Measurements from ENCODE around the gene MYO3B. TPM values are rescaled to one million over a fixed set of nuclear protein-coding genes. Genes with fewer than 3 reads are reported as not detected.

Gene MYO3B
- total and polyA plus RNA-seq, 2 of the 8 experiments (the other 6 are each of a cell fraction or from before 2014, with no cell fraction given): 0.17 to 0.19 TPM

DNA sequence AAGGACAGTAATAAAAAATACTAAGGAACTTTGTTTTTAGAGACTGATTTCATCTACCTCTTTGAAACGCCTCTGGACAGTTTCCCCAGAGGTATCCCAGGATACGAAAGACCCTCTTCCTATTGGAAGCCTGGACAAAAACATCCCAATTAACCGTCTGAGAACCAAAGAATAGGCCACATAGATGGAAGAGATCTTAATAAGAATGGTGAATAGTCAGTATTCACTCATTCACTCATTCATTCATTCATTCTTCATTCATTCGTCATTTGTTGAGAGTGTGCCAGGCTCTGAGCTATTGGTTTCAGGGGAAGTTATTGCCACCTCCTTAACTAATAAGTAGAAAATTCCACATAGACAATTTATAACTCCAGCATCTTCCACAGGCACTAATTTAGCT lies 464.0 kb downstream of the MYO3B start:
- Histone ChIP-seq H2BK5ac (ENCODE audit: low read depth, low read length) (no peak overlapping the region), H3K23ac (ENCODE audit: insufficient read length) (no peak overlapping the region), H3K79me1 (ENCODE audit: low read depth, low read length) (no peaks in the 10 kb centered on the region), H3K9me3 (ENCODE audit: insufficient read depth in 2 of 2, low read depth in 1 of 2, low read length in 1 of 2) (no peaks in the 10 kb centered on the region), H2AK5ac (ENCODE audit: low read depth, low read length) (no peak overlapping the region), H4K5ac (ENCODE audit: insufficient read length, low read depth, low read length) (no peak overlapping the region), H3K27me3 (replicated peaks in 1 of 4; ENCODE audit: control insufficient read depth in 3 of 4, extremely low read depth in 1 of 4, insufficient read depth in 3 of 4, low read length in 3 of 4) (no peaks in the 10 kb centered on the region; a peak in 1 of 7 replicates), H3K27ac (ENCODE audit: low read depth, low read length) (no peak overlapping the region), H3K14ac (ENCODE audit: insufficient read length) (no peak overlapping the region), H3K79me2 (ENCODE audit: control insufficient read depth in 1 of 2, insufficient read depth in 2 of 2, low read length in 2 of 2) (no peaks in the 10 kb centered on the region), H3K9ac (replicated peaks in 1 of 4; ENCODE audit: extremely low read depth in 1 of 4, low read depth in 3 of 4, low read length in 3 of 4) (no peak overlapping the region), H2BK20ac (ENCODE audit: low read length) (no peak overlapping the region), H3K4me2 (ENCODE audit: insufficient read depth in 1 of 2, low read depth in 2 of 2, low read length in 2 of 2) (no peak overlapping the region), H3K18ac (ENCODE audit: extremely low read depth, low read length) (no peak overlapping the region), H4K8ac (ENCODE audit: extremely low read depth, insufficient read depth, low read length) (no peak overlapping the region), H3K36me3 (ENCODE audit: control insufficient read depth in 2 of 4, insufficient read depth in 4 of 4, low read length in 3 of 4) (no peaks in the 10 kb centered on the region), H3K4me3 (ENCODE audit: extremely low read depth in 1 of 4, insufficient read depth in 2 of 4, low read depth in 3 of 4, low read length in 4 of 4) (no peak overlapping the region), H3K4me1 (replicated peaks in 1 of 4; ENCODE audit: control insufficient read depth in 3 of 4, insufficient read depth in 4 of 4, low read length in 3 of 4) (no peaks in the 10 kb centered on the region), H2AFZ (ENCODE audit: low read length) (no peak overlapping the region), H4K20me1 (replicated peaks in 1 of 2; ENCODE audit: control insufficient read depth in 1 of 2, insufficient read depth in 2 of 2, low read length in 2 of 2) (no peaks in the 10 kb centered on the region), H3K56ac (replicated peaks; ENCODE audit: insufficient read length, low read depth, low read length) (no peak overlapping the region), H3K4ac (replicated peaks; ENCODE audit: insufficient read length, low read depth, low read length) (no peak overlapping the region), H4K91ac (replicated peaks; ENCODE audit: insufficient read length, low read length) (no peak overlapping the region), H2BK120ac (replicated peaks; ENCODE audit: low read depth, low read length) (no peak overlapping the region), H2BK12ac (ENCODE audit: low read depth, low read length) (no peak overlapping the region), H2BK15ac (ENCODE audit: low read length) (no peak overlapping the region), H3K23me2 (ENCODE audit: low read depth, low read length) (no peaks in the 10 kb centered on the region)
- WGBS, 2 experiments (ENCODE audit: extremely low coverage in 1 of 2, insufficient coverage in 1 of 2, insufficient read length in 1 of 2, insufficient replicate concordance in 2 of 2, low coverage in 1 of 2, low lambda C conversion rate in 2 of 2, missing lambda C conversion rate in 1 of 2): 94% methylated on average over 4 of the region's 4 CpGs; no CpG with 5 or more reads in 1 of the 2 experiments
- CTCF ChIA-PET (ENCODE audit: partially characterized antibody): interaction anchor here (0.6 to 1.1 kb wide), 2 partner anchors 171 to 202 kb away, joined by 3 read pairs; no protein-coding TSS in a partner anchor
- POLR2A ChIA-PET (ENCODE audit: partially characterized antibody): interaction anchor here (0.5 kb wide), 1 partner anchor 239 kb away, joined by 3 read pairs; no protein-coding TSS in a partner anchor
- DNase-seq (ENCODE audit: low read depth in 1 of 2, low spot score in 2 of 2) (no peak), FAIRE-seq (no peak)
- TF ChIP-seq EGR1 (IDR thresholded peaks at IDR 0.05; ENCODE audit: borderline replicate concordance, low read depth, low read length) (no peak), FOSL1 (IDR thresholded peaks at IDR 0.05; ENCODE audit: insufficient read depth, low read depth, low read length) (no peak), CTCF (IDR thresholded peaks at IDR 0.05; ENCODE audit: control extremely low read depth in 1 of 3, insufficient read depth in 1 of 3, low read depth in 1 of 3, low read length in 3 of 3) (no peak), SIX5 (IDR thresholded peaks at IDR 0.05; ENCODE audit: low read depth, low read length) (no peak), POLR2AphosphoS5 (IDR thresholded peaks at IDR 0.05; ENCODE audit: low read depth, low read length) (no peak), YY1 (IDR thresholded peaks at IDR 0.05; ENCODE audit: low read depth, low read length) (no peak), TAF7 (optimal IDR thresholded peaks at IDR 0.05; ENCODE audit: borderline replicate concordance, low read depth, low read length) (no peak)
- TF ChIP-seq, protein P1, sequence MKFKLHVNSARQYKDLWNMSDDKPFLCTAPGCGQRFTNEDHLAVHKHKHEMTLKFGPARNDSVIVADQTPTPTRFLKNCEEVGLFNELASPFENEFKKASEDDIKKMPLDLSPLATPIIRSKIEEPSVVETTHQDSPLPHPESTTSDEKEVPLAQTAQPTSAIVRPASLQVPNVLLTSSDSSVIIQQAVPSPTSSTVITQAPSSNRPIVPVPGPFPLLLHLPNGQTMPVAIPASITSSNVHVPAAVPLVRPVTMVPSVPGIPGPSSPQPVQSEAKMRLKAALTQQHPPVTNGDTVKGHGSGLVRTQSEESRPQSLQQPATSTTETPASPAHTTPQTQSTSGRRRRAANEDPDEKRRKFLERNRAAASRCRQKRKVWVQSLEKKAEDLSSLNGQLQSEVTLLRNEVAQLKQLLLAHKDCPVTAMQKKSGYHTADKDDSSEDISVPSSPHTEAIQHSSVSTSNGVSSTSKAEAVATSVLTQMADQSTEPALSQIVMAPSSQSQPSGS (IDR thresholded peaks at IDR 0.05; ENCODE audit: low read length): no peak
- TF ChIP-seq, protein P2, sequence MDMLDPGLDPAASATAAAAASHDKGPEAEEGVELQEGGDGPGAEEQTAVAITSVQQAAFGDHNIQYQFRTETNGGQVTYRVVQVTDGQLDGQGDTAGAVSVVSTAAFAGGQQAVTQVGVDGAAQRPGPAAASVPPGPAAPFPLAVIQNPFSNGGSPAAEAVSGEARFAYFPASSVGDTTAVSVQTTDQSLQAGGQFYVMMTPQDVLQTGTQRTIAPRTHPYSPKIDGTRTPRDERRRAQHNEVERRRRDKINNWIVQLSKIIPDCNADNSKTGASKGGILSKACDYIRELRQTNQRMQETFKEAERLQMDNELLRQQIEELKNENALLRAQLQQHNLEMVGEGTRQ (IDR thresholded peaks at IDR 0.05; ENCODE audit: low read length): no peak
